HEK293 (cell line): Measurements from ENCODE around the gene OR4E2.

Source experiments
- HOXD13 ChIP-seq: sonication (generic); formaldehyde crosslinking; IDR thresholded peaks from 2 replicates; pipeline ENCODE4 v1.8.0; 2022; ENCODE audit warnings: missing genetic modification reagents, borderline replicate concordance
- IKZF3 ChIP-seq: fragments of 450-650 bp; IDR thresholded peaks from 2 replicates; pipeline ENCODE4 v1.5.0; 2018; ENCODE audit warnings: missing biosample characterization, mild to moderate bottlenecking, missing genetic modification characterization, moderate library complexity
- KLF10 ChIP-seq: fragments of 450-650 bp; IDR thresholded peaks from 2 replicates; pipeline ENCODE4 v1.5.1; 2018; ENCODE audit warnings: missing biosample characterization, mild to moderate bottlenecking, missing genetic modification characterization
- OSR2 ChIP-seq: fragments of 450-650 bp; formaldehyde crosslinking; IDR thresholded peaks from 2 replicates; pipeline ENCODE4 v1.5.1; 2016; ENCODE audit warnings: missing biosample characterization, missing genetic modification characterization
- OVOL3 ChIP-seq: fragments of 450-650 bp; formaldehyde crosslinking; IDR thresholded peaks from 2 replicates; pipeline ENCODE4 v1.5.1; 2016; ENCODE audit warnings: missing biosample characterization, missing genetic modification characterization
- YY1 ChIP-seq: fragments of 450-650 bp; formaldehyde crosslinking; IDR thresholded peaks from 2 replicates; pipeline ENCODE4 v1.5.1; 2018; ENCODE audit warnings: missing biosample characterization, missing genetic modification characterization
- ZBTB8A ChIP-seq: fragments of 450-650 bp; formaldehyde crosslinking; IDR thresholded peaks from 2 replicates; pipeline ENCODE4 v1.5.1; 2016; ENCODE audit warnings: missing biosample characterization, missing genetic modification characterization
- ZFP3 ChIP-seq: fragments of 450-650 bp; formaldehyde crosslinking; IDR thresholded peaks from 2 replicates; pipeline ENCODE4 v1.5.1; 2016; ENCODE audit warnings: low read depth, missing biosample characterization, missing genetic modification characterization
- ZFP37 ChIP-seq: fragments of 450-650 bp; formaldehyde crosslinking; IDR thresholded peaks from 2 replicates; pipeline ENCODE4 v1.5.1; 2016; ENCODE audit warnings: missing biosample characterization, missing genetic modification characterization
- ZNF10 ChIP-seq: fragments of 450-650 bp; formaldehyde crosslinking; IDR thresholded peaks from 2 replicates; pipeline ENCODE4 v1.5.1; 2017; ENCODE audit warnings: missing biosample characterization, missing genetic modification characterization
- ZNF121 ChIP-seq: fragments of 450-650 bp; formaldehyde crosslinking; IDR thresholded peaks from 2 replicates; pipeline ENCODE4 v1.5.1; 2016; ENCODE audit warnings: missing biosample characterization, missing genetic modification characterization
- ZNF133 ChIP-seq: fragments of 450-650 bp; formaldehyde crosslinking; IDR thresholded peaks from 2 replicates; pipeline ENCODE4 v1.5.1; 2016; ENCODE audit warnings: missing biosample characterization, missing genetic modification characterization
- ZNF140 ChIP-seq: fragments of 450-650 bp; formaldehyde crosslinking; IDR thresholded peaks from 2 replicates; pipeline ENCODE4 v1.5.1; 2016; ENCODE audit warnings: missing biosample characterization, missing genetic modification characterization
- ZNF174 ChIP-seq: fragments of 450-650 bp; formaldehyde crosslinking; IDR thresholded peaks from 2 replicates; pipeline ENCODE4 v1.5.0; 2017; ENCODE audit warnings: missing biosample characterization, mild to moderate bottlenecking, missing genetic modification characterization
- ZNF19 ChIP-seq: fragments of 450-650 bp; formaldehyde crosslinking; IDR thresholded peaks from 2 replicates; pipeline ENCODE4; 2016; ENCODE audit warnings: missing biosample characterization, missing genetic modification characterization, low read depth
- ZNF23 ChIP-seq: fragments of 450-650 bp; formaldehyde crosslinking; IDR thresholded peaks from 2 replicates; pipeline ENCODE4 v1.5.1; 2016; ENCODE audit warnings: missing biosample characterization, missing genetic modification characterization, borderline replicate concordance
- ZNF248 ChIP-seq: fragments of 450-650 bp; formaldehyde crosslinking; IDR thresholded peaks from 2 replicates; pipeline ENCODE4 v1.5.1; 2017; ENCODE audit warnings: missing biosample characterization, missing genetic modification characterization
- ZNF274 ChIP-seq, 2 experiments: fragments of 200-500 bp in 1 of 2; fragments of 450-650 bp in 1 of 2; sonication (Bioruptor generic) in 1 of 2; formaldehyde crosslinking in 1 of 2; IDR thresholded peaks; 2 replicates each; pipeline versions ENCODE4 v1.5.1 to v1.6.1; 2014 to 2016; ENCODE audit warnings: borderline replicate concordance in 1 of 2, inconsistent platforms in 1 of 2, low read length in 1 of 2, missing biosample characterization in 1 of 2, missing genetic modification characterization in 1 of 2
- ZNF341 ChIP-seq: fragments of 450-650 bp; formaldehyde crosslinking; IDR thresholded peaks from 2 replicates; pipeline ENCODE4; 2016; ENCODE audit warnings: low read depth, missing biosample characterization, missing genetic modification characterization
- ZNF37A ChIP-seq: fragments of 450-650 bp; IDR thresholded peaks from 2 replicates; pipeline ENCODE4 v1.5.1; 2018; ENCODE audit warnings: missing biosample characterization, missing genetic modification characterization
- ZNF394 ChIP-seq: fragments of 450-650 bp; formaldehyde crosslinking; IDR thresholded peaks from 2 replicates; pipeline ENCODE4 v1.5.1; 2016; ENCODE audit warnings: missing biosample characterization, missing genetic modification characterization, mild to moderate bottlenecking, moderate library complexity, borderline replicate concordance
- ZNF423 ChIP-seq: fragments of 450-650 bp; formaldehyde crosslinking; IDR thresholded peaks from 2 replicates; pipeline ENCODE4 v1.5.1; 2016; ENCODE audit warnings: missing biosample characterization, missing genetic modification characterization
- ZNF510 ChIP-seq: fragments of 450-650 bp; formaldehyde crosslinking; IDR thresholded peaks from 2 replicates; pipeline ENCODE4 v1.5.1; 2018; ENCODE audit warnings: mild to moderate bottlenecking, missing genetic modification characterization, missing biosample characterization; ENCODE audit not compliant: insufficient replicate concordance
- ZNF521 ChIP-seq: fragments of 450-650 bp; formaldehyde crosslinking; IDR thresholded peaks from 2 replicates; pipeline ENCODE4 v1.5.1; 2017; ENCODE audit warnings: missing biosample characterization, mild to moderate bottlenecking, missing genetic modification characterization
- ZNF580 ChIP-seq: fragments of 450-650 bp; formaldehyde crosslinking; IDR thresholded peaks from 2 replicates; pipeline ENCODE4 v1.5.1; 2016; ENCODE audit warnings: missing biosample characterization, missing genetic modification characterization
- ZNF677 ChIP-seq: fragments of 450-650 bp; IDR thresholded peaks from 2 replicates; pipeline ENCODE4 v1.5.0; 2018; ENCODE audit warnings: missing biosample characterization, mild to moderate bottlenecking, missing genetic modification characterization, moderate library complexity
- ZNF701 ChIP-seq: fragments of 450-650 bp; formaldehyde crosslinking; IDR thresholded peaks from 2 replicates; pipeline ENCODE4 v1.5.1; 2016; ENCODE audit warnings: missing biosample characterization, missing genetic modification characterization
- ZNF707 ChIP-seq: fragments of 450-650 bp; formaldehyde crosslinking; IDR thresholded peaks from 2 replicates; pipeline ENCODE4 v1.5.1; 2016; ENCODE audit warnings: missing biosample characterization, missing genetic modification characterization
- ZNF785 ChIP-seq: fragments of 450-650 bp; formaldehyde crosslinking; IDR thresholded peaks from 2 replicates; pipeline ENCODE4 v1.5.1; 2016; ENCODE audit warnings: missing biosample characterization, missing genetic modification characterization
- ZNF791 ChIP-seq: fragments of 450-650 bp; formaldehyde crosslinking; IDR thresholded peaks from 2 replicates; pipeline ENCODE4 v1.5.1; 2016; ENCODE audit warnings: missing biosample characterization, missing genetic modification characterization
- ZNF843 ChIP-seq: fragments of 450-650 bp; formaldehyde crosslinking; IDR thresholded peaks from 2 replicates; pipeline ENCODE4 v1.5.1; 2016; ENCODE audit warnings: missing biosample characterization, missing genetic modification characterization
- TF ChIP-seq, protein P1 (sequence below): fragments of 450-650 bp; formaldehyde crosslinking; conservative IDR thresholded peaks from 2 replicates; pipeline ENCODE4 v1.5.1; 2016; ENCODE audit warnings: low read depth, missing biosample characterization, missing genetic modification characterization
- TF ChIP-seq, protein P2 (sequence below): fragments of 450-650 bp; formaldehyde crosslinking; IDR thresholded peaks from 2 replicates; pipeline ENCODE4; 2016; ENCODE audit warnings: missing biosample characterization, missing genetic modification characterization
- TF ChIP-seq, protein P3 (sequence below): fragments of 450-650 bp; formaldehyde crosslinking; IDR thresholded peaks from 2 replicates; pipeline ENCODE4 v1.5.1; 2016; ENCODE audit warnings: missing biosample characterization, missing genetic modification characterization, borderline replicate concordance
- TF ChIP-seq, protein P4 (sequence below): fragments of 450-650 bp; formaldehyde crosslinking; IDR thresholded peaks from 2 replicates; pipeline ENCODE4 v1.5.1; 2016; ENCODE audit warnings: missing biosample characterization, missing genetic modification characterization, low read depth

The OR4E2 gene

GRCh38 chr14:21694425-21694824 lies 40.8 kb downstream of the OR4E2 start (continued):
- TF ChIP-seq, protein P1, sequence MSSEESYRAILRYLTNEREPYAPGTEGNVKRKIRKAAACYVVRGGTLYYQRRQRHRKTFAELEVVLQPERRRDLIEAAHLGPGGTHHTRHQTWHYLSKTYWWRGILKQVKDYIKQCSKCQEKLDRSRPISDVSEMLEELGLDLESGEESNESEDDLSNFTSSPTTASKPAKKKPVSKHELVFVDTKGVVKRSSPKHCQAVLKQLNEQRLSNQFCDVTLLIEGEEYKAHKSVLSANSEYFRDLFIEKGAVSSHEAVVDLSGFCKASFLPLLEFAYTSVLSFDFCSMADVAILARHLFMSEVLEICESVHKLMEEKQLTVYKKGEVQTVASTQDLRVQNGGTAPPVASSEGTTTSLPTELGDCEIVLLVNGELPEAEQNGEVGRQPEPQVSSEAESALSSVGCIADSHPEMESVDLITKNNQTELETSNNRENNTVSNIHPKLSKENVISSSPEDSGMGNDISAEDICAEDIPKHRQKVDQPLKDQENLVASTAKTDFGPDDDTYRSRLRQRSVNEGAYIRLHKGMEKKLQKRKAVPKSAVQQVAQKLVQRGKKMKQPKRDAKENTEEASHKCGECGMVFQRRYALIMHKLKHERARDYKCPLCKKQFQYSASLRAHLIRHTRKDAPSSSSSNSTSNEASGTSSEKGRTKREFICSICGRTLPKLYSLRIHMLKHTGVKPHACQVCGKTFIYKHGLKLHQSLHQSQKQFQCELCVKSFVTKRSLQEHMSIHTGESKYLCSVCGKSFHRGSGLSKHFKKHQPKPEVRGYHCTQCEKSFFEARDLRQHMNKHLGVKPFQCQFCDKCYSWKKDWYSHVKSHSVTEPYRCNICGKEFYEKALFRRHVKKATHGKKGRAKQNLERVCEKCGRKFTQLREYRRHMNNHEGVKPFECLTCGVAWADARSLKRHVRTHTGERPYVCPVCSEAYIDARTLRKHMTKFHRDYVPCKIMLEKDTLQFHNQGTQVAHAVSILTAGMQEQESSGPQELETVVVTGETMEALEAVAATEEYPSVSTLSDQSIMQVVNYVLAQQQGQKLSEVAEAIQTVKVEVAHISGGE (tag by site-specific recombination): no peak
- TF ChIP-seq ZNF510 (tag by site-specific recombination) (no peak), HOXD13 (CRISPR knock-in tag) (0 out of 2 replicates have a peak, but pooled peaks have one; percentile 47), ZNF701 (no peak), ZNF707 (tag by site-specific recombination) (no peak), ZNF580 (peak; percentile 83; the same call in 1 of the 2 replicates), ZNF521 (tag by site-specific recombination) (no peak), YY1 (tag by site-specific recombination) (peak; percentile 45; the same call in 1 of the 2 replicates), ZNF785 (tag by site-specific recombination) (no peak), ZFP3 (no peak), OSR2 (tag by site-specific recombination) (peak; percentile 85), ZBTB8A (tag by site-specific recombination) (peak; percentile 73), ZNF10 (tag by site-specific recombination) (no peak), ZNF121 (tag by site-specific recombination) (0 out of 2 replicates have a peak, but pooled peaks have one; percentile 28), ZNF791 (no peak), ZNF423 (tag by site-specific recombination) (peak; percentile 54; the same call in 1 of the 2 replicates), OVOL3 (tag by site-specific recombination) (no peak), ZNF248 (tag by site-specific recombination) (no peak), ZNF274 (IDR thresholded peaks at IDR 0.05; ENCODE audit: low read length) (no peak), ZNF274 (tag by site-specific recombination; IDR thresholded peaks at IDR 0.05; ENCODE audit: borderline replicate concordance) (no peak), ZNF140 (no peak), KLF10 (peak; percentile 65; the same call in 1 of the 2 replicates), ZNF23 (no peak), ZNF174 (tag by site-specific recombination) (no peak), ZNF133 (tag by site-specific recombination) (no peak), ZNF19 (tag by site-specific recombination) (no peak), IKZF3 (tag by site-specific recombination) (no peak), ZNF37A (tag by site-specific recombination) (no peak), ZNF677 (no peak), ZNF843 (peak; percentile 96), ZFP37 (tag by site-specific recombination) (no peak), ZNF394 (tag by site-specific recombination) (no peak), ZNF341 (tag by site-specific recombination) (no peak)
- TF ChIP-seq, protein P2, sequence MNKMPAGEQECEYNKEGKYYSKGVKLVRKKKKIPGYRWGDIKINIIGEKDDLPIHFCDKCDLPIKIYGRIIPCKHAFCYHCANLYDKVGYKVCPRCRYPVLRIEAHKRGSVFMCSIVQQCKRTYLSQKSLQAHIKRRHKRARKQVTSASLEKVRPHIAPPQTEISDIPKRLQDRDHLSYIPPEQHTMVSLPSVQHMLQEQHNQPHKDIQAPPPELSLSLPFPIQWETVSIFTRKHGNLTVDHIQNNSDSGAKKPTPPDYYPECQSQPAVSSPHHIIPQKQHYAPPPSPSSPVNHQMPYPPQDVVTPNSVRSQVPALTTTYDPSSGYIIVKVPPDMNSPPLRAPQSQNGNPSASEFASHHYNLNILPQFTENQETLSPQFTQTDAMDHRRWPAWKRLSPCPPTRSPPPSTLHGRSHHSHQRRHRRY (tag by site-specific recombination): no peak
- TF ChIP-seq, protein P3, sequence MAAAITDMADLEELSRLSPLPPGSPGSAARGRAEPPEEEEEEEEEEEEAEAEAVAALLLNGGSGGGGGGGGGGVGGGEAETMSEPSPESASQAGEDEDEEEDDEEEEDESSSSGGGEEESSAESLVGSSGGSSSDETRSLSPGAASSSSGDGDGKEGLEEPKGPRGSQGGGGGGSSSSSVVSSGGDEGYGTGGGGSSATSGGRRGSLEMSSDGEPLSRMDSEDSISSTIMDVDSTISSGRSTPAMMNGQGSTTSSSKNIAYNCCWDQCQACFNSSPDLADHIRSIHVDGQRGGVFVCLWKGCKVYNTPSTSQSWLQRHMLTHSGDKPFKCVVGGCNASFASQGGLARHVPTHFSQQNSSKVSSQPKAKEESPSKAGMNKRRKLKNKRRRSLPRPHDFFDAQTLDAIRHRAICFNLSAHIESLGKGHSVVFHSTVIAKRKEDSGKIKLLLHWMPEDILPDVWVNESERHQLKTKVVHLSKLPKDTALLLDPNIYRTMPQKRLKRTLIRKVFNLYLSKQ: no peak
- TF ChIP-seq, protein P4, sequence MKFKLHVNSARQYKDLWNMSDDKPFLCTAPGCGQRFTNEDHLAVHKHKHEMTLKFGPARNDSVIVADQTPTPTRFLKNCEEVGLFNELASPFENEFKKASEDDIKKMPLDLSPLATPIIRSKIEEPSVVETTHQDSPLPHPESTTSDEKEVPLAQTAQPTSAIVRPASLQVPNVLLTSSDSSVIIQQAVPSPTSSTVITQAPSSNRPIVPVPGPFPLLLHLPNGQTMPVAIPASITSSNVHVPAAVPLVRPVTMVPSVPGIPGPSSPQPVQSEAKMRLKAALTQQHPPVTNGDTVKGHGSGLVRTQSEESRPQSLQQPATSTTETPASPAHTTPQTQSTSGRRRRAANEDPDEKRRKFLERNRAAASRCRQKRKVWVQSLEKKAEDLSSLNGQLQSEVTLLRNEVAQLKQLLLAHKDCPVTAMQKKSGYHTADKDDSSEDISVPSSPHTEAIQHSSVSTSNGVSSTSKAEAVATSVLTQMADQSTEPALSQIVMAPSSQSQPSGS (tag by site-specific recombination): peak; percentile 67; the same call in 1 of the 2 replicates
